ENCODE data around the gene REEP6. TPM values are rescaled to one million over a fixed set of nuclear protein-coding genes. Genes with fewer than 3 reads are reported as not detected.

REEP6 gene
- 2.9 TPM for polyA plus RNA-seq (2013, experiment 1 of 2; ENCODE audit: insufficient read length)
- 3.8 TPM for polyA plus RNA-seq (2013, experiment 2 of 2; ENCODE audit: insufficient read length)

DNA sequence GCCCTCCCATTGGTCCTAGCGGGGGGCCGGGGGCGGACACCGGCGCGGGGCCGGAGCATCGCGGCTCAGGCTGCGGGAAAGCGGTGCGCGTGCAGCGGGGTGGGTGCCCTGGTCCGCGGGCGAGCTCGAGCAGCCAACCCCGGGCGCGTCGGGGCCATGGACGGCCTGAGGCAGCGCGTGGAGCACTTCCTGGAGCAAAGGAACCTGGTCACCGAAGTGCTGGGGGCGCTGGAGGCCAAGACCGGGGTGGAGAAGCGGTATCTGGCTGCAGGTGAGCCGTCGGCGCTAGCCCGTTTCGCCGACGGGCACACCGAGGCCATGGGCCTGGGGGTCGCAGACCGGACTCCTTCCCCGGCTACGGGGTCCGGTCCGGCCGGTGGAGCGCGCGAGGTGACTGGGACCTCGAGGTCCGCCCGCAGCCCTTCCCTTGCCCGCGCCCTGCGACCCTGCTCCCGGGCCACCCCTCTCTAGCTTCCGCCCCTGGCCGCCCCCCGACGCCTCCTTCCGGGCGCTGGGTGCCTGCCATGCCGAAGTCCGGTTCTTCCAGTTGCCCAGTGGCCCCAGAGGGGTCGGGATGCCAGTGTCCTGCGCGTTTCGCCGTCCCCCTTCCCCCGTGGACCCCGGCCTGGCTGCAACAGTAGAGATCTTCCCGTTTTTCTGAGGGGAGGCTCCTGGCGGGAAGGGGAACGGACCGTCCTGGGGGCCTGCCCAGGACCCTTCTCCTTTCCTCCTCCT is at the start of gene REEP6:
REEP6 (plus strand) TSS at position 68 of the 735 bp plus-strand sequence; CDS start at position 157, 89 bp downstream.
- DNase-seq = no peak

DNA sequence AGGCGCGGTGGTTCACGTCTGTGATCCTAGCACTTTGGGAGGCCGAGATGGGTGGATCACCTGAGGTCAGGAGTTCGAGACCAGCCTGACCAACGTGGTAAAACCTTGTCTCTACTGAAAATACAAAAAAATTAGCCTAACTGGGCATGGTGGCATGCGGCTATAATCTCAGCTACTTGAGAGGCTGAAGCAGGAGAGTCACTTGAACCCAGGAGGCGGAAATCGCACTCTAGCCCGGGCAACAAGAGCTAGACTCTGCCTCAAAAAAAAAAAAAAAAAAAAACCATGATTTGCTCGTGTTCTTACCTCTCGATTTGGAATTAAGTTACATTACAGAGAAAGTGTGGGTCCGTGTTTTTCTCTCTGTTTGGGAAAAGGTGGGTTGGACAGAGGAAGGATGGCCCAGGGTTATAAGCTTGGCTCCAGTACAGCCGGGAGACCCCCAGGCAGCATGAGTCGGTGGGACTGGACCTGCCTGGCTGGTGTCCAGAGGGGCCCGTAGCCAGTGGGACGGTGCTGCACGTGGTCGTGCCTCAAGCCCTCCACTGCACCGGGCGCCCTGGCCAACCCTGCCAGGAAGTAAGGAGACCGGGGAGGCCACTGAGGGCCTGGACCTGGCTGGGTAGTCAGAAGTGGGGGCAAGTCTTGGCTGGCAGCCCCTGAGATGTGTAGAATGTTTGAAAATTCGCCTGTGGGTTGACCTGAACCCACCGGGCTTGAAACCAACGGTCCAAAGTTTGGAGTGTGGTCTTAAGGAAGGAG is 49.1 kb upstream of the REEP6 start:
- DNase-seq = no peak

DNA sequence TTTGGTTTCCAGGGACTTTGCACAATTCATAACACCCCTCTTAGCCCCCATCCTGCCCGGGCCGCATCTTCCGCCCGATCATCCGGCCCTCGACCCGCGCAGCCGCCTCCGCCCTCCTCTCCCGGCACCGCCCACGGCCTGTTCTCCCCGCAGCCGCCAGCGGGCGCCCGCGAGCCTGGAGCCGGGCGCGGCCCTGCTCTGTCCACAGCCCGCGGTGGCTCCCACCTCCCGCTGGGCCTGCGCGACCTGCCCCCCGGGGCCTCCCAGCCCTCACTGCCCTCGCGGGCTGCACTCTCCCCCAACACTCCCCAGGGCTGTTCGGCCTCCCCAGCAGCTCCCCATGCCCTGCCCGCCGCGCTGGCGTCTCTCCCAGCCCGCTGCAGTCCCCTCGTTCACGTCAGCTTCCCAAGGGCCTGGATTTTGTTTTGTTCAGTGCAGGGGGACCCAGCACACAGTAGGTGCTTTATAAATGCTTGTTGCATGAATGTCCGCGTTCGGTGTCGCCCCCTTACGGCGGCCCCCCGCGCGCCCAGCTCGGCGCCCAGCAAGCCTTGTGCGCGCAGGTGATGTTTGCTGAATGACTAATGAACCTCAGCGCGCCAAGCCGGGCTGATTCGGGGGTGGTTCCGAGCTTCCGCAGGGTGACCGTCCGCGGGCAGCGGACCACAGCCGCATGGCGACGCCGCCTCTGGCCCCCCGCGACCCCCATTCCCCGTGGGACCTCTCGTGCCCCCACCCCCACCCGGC is 45.6 kb upstream of the REEP6 start:
- peak; percentile 49 for DNase-seq

DNA sequence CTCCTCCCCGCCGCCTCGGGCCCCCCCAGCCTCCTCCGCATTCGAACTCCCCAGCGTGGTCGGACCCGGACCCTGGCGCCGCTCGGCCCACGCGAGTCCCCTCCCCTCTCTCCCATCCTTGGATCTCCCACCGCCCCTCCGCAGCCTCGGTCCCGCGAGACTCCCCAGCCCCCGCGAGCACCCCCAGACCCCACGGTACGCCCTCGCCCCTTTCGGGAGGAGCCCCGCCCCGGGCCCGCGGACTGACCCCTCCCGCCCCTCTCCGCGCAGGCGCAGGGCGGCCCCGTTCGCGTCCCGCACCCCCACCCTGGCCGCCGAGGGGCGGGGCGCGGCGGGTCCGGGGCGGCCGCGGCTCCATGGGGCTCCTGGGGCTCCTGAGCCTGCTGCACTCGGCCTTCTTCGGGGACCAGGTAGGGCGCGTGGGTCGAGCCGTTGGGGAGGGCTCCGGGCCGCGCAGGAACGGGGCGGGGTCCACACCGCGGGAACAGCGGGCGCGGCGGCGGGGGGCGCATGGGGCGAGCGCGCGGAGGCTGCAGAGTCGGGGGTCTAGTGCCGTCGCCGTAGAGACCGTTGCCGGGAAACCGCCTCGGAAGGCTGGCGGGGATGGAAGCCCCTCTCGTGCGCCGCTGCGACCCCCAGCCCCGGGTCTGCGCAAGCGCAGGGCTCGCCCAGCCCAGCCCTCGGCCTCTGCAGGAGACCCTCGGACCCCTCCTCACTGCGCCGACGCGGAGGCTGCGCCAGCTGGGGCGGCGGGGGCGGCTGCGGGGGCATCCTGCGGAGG is 44.9 kb upstream of the REEP6 start:
- DNase-seq = peak; percentile 32

DNA sequence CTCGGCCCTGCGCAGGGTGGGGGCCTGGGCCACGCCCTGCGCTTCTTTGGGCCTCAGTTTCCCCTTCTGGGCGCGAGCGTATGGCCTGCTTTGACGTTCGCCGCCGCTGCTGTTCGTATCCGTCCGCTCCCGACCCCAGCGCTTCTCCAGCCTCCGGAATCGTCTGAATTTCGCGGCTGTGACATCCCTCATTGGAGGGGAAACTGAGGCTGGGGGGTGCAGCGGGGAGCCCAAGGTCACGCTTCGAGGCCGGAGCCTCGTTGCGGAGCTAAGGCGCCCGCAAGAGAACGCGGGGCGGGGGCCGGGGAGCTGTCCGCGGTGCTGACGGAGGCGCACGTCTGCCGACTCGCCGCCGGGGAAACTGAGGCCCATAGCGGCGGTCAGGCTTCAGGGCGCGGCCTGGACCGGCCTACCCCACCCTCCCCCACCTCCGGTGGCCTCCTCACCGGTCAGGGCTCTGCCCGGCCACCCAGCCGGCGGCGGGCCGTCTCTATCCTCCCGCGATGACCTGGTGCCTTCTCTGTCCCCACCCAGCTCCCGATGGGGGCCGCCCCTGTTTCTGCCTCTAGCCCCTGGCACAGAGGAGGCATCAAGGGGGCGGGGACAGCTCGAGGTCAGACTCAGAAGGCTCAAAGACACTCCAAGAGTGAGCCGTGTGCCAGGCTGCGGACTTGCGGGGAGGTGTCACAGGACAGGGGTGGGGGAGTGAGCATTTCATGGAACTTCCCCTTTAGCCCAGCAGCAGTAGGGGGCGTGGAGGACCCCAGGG is 44.1 kb upstream of the REEP6 start:
- no peak for DNase-seq

DNA sequence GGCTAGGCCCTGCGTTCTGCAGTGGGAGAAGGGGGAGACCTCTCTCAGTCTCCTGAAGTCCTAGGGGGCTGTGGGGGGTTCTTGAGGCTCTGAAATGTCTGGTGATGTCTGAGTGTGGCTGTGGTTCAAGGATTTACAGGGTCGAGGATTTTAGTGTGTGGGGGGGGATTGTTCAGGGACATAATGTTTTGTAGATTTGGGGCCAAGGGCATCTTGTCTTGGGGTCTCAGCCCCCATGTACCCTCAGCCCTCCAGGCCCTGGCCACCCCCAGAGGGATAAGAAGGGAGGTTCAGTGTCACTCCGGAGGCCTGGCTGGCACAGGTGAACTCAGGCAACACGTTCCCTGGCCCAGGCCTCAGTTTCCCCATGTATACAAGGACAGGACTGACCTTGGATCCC is 43.5 kb upstream of the REEP6 start:
- no peak for DNase-seq

DNA sequence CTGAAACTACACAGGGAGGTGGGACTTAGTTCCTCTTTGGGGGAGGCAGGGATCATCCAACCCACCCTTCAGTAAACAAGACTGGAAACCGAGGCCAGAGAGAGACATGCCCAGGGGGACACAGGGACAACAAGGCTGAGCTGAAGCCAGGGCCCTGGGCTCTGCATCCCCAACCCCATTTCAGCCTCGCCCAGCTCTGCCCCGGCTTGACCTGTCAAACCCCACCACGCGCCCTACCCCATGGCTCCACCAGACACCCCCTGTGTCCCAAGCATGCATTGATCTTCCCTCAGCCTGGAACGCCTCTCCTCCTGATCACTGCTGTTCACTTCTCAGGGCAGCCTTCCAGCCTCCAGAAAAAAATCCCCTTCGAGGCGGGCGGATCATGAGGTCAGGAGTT is 43.0 kb upstream of the REEP6 start:
- DNase-seq = no peak

DNA sequence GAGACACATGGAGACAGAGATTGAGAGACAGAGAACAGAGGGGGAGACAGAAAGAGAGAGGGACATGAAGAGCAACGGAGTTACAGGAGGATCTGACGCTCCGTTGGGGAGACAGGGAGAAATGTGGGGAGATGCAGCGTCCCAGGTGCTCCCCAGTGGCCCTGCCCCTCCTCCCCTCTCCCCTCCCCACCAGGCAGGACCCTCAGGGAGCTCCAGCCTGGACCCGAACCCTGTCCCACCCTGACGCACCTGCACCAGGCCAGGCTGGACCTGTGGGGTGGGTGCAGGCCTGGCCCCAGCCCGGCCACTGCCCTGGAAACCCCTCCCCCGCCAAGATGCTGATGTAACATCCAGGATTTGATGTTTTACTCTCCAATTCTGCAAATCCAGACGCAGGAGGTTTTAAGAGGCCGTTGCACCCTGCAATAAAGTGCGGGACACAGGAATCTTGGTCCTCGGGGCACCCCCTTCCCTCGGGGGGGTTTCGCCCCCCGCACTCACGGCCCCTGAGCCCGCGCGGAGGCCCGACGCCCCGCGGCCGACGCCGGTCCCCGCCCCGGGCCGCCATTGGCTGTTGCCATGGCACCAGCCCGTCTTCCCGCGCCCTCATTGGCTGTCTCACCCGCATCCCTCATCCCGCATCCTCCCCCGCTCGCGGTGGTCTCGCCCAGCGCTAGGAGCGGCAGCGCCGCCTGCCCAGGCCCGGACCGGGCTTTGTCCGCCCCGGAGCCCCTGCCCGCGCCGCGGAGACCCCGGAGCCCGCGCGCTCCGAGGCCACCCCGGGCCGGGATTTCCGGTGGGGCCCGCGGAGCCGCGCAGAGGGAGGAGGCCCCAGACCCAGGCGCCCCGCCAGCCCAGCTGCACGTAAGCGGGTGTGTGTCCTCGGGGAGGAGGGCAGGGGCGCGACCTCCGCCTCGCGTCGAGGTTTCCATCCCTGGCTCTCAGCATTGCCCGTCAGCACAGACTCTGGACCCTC is 41.2 kb upstream of the REEP6 start, which contains the start of gene APC2:
APC2 (plus strand) TSS at position 655 of the 976 bp plus-strand sequence. CDS start 2,881 bp downstream, outside the sequence.
- DNase-seq = peak; percentile 73

DNA sequence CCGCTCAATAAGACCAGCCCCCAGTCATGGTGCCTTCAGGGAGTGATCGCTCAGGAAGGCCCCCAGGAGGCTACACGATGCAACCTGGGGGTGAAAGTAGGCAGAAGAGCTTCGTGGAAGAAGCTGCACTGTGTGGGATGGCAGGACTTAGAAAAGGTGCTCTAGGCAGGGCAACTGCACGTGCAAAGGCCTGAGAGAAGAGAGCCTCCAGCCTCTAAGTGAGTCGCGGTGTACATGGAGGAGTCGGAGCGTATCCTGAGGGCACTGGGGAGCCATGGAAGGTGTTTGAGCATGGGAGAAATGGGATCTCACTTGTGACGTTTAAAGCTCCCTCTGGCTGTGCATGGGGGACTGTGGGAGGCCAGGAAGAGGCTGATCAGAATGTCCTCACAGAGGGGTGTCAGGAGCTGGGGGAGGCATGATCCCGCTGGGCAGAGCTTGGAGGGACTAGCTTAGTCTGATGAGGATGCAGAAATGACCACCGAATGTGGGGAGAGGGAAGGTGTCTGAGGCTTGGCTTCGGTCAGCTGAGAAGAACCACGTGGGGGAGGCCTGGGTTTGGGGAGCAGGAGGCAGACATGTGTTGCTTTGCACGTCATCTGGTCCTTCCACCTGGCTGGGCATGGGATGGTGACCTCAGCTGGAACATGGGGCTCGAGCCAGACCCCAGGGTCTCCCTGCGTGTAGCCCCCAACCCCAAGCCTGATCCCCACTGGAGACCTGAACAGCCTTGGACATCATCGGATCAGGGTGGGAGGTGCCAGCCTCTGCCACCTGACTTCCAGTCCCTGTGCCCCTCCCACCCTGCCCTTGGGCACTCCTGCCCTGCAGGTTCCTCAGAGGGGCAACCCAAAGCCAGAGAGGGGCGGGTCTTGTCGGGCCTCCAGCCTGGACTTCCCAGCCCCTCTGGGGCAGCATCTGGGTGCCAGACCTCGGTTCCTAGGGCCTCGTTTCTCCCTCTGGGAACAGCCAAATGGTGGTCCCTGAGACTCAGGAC is 39.9 kb upstream of the REEP6 start:
- no peak for DNase-seq

DNA sequence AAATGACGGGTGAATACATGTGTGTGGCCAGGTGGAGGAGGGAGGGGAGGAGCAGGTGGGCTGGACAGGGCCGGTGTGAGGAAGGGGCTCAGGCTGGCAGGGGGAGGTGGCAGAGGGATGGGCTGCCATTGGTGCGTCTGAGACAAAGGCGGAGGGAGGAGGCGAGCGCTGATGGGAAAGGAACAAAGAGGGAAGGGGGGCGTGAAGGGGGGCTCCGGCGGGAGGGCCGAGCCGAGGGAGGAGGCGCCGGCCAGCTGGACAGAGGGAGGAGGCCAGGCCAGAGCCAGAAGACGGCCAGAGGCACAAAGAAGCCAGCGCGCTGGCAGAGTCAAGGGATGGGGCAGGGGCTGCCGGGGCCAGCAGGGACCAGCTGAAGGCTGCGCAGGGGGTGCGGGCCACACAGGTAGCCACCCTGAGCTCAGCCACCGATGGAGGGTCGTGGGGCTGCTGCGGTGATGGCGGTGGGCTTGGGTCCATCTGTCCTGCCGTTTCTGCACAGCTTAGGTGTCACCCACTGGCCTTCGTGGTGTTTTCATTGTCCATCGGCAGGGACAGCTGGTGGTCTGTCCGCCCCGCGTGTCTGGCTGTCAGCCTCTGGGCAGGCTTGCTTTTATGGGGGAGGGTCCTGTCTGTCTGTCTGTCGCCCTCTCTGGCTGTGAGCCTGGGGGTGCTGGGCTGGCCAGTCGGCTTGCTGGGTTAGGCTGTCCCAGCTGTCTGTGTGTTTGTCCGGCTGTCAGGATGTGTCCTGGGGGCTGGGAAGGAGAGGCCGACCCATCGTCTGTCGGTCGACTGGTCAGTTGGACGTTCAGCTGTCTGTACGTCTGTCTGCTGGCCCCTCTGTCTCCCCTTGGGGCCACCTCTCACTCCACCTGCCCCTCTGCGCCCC is 38.8 kb upstream of the REEP6 start:
- DNase-seq = no peak

DNA sequence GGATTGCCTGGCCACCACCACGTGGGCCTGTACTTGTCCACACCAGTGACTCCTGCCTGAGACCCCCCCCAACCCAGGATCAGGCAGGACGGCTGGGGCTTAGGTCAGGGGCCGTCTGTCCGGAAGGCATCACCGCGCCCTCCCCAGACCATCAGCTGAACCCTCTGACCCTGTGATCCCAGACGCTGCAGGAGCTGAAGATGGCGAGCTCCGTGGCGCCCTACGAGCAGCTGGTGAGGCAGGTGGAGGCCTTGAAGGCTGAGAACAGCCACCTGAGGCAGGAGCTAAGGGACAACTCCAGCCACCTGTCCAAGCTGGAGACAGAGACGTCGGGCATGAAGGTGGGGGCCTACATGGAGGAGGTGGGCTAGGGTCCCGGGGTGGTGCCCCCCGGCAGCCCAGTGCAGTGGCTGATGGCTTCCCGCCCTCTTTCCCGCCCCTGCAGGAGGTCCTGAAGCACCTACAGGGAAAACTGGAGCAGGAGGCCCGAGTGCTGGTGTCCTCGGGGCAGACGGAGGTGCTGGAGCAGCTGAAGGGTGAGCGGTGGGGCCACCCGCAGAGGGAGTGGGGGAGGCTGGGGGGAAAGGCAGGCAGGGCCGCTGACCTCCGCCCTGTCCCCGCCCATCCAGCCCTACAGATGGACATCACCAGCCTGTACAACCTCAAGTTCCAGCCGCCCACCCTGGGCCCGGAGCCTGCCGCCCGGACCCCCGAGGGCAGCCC is 38.0 kb upstream of the REEP6 start:
- no peak for DNase-seq

DNA sequence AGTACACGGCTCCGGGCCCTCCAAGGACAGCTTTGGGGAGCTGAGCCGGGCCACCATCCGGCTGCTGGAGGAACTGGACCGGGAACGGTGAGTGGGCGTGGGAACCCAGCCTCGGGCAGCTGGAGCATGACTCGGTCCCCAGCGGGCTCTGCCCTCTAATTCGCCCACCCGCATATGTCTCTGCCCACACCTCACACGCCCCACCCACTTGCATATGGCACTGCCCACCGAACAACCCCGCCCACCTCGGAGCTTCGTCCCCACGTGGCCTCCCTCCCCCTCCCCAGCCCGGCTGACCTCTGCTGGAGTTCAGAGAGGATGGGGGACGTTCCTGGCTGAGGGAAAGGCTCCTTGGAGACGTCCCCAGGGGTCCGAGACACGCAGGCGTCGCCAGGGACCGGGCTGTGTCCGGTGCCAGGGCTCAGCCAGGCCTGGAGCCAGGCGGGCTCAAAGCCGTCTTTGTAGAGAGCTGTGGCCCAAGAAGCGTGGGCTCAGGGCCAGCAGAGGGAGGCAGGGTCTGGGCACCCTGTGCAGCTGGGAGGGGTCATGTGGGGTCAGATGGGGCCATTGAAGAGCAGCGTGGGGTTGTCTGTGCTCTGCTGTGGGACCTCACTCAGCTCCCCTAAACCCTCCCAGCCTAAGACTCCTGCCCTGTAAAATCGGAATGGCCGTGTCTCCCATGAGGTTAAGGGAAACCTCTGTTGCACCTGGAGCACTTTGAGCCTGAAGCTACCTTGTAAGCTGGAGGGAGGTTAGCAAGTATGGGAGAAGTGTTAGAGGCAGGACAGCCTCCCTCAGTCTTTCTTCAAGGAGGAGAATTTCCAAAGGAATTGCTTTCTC is 37.2 kb upstream of the REEP6 start:
- DNase-seq = no peak

DNA sequence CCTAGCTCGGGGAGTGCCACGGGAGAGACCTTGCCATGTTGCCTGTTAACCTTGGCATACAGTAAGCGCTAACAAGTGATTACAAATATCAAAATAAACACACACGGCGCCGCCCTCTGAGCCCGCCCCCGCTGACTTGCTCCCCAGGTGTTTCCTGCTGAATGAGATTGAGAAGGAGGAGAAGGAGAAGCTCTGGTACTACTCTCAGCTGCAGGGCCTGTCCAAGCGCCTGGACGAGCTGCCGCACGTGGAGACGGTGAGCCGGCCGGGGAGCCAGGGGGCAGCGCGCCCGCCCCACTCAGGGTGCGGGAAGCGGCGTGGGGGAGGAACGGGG is 36.0 kb upstream of the REEP6 start:
- no peak for DNase-seq

DNA sequence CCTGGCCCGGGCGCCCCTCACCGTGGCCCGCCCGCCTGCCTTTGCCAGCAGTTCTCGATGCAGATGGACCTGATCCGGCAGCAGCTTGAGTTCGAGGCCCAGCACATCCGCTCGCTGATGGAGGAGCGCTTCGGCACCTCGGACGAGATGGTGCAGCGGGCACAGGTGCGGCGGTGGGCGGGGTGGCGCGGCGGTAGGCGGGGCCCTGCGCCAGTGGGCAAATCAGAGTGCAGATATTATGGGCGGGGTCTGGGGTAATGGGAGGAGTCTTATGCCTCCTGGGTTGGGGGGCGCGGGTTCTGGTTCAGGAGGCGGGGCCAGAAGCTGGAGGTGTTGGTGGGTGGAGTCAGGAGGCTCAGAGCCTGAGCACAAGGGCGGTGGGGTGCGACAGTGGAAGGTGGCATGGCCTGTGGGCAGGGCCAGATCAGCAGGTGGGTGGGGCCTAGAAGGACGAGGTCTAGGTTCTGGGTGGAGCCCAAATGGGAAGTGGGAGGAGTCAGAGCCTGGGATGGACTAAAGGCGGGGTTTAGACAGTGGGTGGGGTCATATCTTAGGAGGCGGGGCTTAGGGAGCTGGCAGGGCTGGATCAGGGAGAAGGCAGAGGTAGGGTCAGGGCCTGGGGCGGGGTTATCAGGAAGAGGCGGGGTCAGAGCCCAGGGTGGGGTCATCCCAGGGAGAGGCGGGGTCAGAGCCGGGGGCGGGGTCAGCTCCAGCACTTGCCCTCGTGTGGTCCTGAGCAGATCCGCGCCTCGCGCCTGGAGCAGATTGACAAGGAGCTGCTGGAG is 35.5 kb upstream of the REEP6 start:
- no peak for DNase-seq

DNA sequence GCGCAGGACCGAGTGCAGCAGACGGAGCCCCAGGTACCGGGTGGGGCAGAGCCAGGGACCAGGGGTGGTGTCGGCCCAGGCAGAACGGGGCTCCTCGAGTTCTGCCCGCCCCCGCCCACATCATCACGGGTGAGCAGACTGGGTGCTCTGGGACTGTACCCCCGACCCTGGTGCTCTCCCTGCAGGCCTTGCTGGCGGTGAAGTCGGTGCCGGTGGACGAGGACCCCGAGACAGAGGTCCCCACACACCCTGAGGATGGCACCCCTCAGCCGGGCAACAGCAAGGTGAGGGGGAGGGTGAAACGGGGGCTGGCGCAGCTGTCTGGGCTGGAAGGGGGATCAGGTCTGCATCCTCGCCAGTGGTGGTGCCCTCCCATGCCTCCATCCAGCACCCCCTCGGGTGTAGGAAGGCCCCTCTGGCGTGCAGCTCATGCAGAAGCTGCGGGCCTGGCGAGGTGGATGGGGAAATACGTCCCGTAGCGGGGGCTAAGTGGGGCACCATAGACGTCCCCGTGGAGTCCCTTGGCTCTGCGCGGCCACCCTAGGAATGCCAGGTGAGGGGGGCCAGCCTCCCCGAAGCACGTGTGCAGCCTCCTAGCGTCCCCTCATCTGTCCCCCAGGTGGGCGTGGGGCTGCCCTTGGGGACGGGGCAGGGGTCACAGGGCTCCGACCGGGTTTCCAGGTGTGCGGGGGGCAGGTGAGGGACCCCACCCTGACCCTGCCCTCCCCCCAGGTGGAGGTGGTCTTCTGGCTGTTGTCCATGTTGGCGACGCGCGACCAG is 34.7 kb upstream of the REEP6 start:
- DNase-seq = no peak
